SK-N-MC (cell line): Measurements from ENCODE around the gene HK2.

Experiments used
- EZH2 ChIP-seq: fragments of 200-600 bp; sonication (generic); IDR thresholded peaks from one replicate; pipeline ENCODE4 v1.6.1; 2017; ENCODE audit warnings: antibody characterized with exemption
- POLR2AphosphoS5 ChIP-seq: IDR thresholded peaks from 2 replicates; pipeline ENCODE4 v1.6.1; 2012; ENCODE audit warnings: mild to moderate bottlenecking, low read depth, low read length, borderline replicate concordance

GRCh38 chr2:74836675-74837401, 2.9 kb downstream of the HK2 start:
- TF ChIP-seq EZH2 = no peak
- no peak for TF ChIP-seq POLR2AphosphoS5
